SIG-M5 (cell line): Measurements from ENCODE around the gene ANTXR1.

Source experiments
- DNase-seq: peaks from one replicate; lab custom pipeline; 2025; lab: John Stamatoyannopoulos, UW

The ANTXR1 gene

DNA sequence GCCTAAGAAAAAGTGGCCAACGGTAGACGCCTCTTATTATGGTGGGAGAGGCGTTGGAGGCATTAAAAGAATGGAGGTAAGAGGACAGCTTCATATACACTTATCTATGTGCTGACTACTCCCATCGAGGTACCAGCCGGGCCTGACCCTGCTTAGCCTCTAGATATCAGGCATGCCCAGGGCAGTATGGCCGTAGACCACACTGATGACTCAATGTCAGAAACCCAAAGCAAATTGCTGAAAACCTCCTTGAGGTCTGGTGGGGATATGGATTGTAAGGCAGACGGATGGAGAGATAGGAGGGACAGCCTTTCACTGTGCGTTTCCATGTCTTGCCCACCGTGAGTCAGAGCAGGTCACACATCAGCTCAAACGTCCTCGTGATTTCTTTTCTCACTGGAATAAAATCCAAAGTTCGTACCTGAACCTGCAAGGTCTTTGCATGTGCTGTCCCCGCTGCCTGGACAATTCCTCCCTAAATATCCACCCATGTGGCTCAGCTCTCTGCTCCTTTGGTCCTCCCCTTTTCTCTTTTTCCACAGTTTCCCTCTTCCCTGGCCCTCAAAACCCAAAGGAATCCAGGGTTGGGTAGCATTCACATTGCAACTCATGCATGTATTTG is 168.9 kb downstream of the ANTXR1 start:
- DNase-seq: no peak

DNA sequence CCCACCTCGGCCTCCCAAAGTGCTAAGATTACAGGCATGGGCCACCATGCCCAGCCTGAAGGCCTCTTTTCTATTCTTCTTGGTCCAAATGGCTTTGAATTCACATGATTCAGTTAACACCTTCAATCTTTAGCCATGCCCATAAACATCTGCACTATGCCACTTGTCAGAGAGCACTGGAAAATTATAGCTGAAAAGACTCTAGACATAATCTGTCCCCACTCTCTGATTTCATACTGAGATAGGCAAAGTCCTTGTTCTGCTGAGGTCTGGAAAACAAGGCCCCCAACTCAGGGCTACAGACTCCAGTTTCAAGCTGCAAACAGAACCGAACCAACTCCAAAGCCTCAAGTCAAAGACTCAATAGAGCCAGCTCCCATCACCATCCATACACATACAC is 170.7 kb downstream of the ANTXR1 start:
- DNase-seq: no peak

DNA sequence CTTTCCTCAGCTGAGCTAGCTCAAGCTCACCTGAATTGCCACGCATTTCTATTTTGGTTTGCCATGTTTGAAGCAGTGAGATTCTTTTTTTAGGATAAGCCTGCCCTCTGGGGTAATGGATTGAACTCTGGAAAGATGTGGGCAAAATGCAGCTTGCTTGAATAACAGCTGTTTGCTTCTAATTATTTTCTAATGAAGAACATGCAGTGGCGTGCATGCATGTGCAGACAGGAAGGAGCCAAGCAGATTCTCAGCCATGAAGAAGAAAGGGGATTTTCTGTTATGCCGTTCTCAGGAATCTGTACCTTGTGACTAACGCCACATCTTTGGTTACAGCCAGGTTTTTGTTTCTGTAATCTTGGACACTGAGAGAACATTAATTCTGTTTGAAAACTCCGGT is 171.2 kb downstream of the ANTXR1 start:
- no peak for DNase-seq

DNA sequence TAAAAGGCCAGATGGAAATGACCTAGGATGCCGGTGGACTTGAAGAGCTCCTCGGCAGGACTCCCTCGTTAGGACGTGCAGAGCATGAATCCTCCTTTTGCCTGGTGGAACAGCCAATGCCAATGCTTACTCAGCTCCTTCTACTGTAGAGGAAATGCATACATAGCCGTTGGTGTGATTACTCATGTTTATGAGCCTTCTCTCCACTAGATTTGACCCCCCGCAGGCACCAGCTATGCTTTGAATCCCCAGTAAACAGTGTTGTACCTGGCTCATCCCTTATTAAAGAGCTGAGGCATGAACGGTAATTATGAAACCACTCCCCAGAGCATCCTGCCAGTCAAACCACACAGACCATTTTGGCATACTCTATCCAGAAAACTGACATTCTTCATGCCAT is 172.8 kb downstream of the ANTXR1 start:
- DNase-seq: no peak

DNA sequence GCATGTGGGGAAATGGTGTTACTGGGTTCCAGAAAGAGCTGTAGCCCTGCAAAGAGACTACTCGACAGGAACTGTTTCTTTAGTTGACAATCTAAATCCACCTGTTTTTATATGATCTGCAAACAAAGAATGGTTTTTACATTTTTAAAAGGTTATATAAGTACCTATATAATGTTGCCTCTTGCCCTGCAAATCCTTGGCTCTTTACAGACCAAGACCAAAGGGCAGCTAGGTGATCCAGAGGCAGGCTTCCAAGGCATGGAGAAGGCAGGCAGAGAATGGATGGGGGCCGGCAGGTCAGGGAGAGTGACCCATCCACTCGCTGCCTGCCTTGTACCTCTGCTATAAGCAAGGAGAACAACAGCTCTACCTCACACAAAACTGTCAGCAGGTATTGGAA is 173.6 kb downstream of the ANTXR1 start:
- no peak for DNase-seq

DNA sequence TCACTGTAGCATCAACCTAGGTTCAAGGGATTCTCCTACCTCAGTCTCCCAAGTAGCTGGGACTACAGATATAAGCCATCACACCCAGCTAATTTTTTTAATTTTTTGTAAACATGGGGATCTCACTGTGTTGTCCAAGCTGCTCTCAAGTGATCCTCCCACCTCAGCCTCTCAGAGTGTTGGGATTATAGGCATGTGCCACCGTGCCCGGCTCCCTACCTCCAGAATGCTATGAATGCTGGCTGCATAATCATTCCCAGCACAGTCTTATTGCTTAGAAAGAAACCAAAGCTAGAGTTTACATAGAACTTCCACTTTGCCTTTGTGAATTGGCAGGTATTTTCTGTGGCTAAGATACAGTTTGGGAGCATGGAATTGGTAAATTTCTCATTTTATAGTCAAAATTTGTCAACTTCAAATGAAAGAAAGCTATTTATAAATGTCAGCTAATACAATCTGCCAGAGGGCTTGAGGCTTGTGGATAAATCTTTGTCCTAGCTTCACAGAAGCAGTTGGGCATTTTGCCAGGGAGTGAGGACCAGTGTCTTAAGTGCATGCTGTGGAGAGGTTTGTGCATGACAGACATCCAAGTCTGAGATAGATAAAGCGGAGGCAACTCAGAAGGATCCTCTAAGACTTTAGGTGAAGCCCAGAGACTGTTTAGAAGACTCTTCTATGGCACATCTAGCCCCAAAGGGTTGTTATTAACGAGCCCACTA is 175.4 kb downstream of the ANTXR1 start:
- no peak for DNase-seq

DNA sequence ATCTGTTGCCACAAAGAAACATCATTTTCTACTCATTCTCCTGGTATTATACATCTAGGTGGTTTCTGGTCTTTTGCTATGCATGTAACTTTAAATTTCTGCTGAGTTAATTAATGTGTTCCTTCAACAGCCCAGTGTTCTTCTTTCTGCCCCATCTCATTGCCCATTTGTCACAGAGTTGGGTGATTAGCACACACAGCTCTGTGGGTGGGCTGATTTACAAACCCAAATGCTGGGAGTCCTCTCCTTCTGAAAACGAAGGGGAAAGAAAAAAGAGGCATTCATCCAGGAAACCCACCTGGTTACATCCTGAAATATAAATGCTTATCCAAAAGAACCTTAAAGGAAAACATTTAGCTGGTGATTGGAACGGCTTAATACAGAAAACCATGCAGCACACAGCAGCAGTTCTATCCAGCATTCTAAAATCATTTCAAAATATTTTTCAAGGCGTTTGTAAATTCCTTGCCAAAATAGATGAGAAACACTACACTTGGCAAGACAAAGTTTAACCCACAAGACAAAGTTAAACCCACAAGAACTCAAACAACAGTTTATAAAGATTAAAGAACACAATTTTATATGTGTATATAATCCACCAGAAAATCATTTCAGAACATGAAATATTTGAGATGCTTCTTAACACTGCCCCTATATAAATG is 177.9 kb downstream of the ANTXR1 start:
- no peak for DNase-seq

DNA sequence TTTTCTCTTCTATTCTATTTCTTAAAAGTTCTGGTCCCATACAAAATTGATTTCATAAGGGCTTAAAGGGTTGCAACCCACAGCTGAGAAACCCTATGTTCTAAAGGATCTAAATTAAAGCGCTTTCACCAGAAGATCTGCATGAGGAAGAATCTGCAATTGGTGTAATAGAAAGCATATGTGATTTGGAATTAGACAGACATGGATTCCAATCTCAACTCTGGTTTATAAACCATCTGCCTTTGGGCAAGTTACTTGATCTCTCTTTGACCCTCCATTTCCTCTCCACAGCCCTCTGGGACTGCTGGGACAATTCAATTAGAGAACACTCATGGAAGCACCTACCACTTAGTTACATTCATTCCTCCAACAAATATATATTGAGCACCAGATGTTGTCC is 178.7 kb downstream of the ANTXR1 start:
- no peak for DNase-seq

DNA sequence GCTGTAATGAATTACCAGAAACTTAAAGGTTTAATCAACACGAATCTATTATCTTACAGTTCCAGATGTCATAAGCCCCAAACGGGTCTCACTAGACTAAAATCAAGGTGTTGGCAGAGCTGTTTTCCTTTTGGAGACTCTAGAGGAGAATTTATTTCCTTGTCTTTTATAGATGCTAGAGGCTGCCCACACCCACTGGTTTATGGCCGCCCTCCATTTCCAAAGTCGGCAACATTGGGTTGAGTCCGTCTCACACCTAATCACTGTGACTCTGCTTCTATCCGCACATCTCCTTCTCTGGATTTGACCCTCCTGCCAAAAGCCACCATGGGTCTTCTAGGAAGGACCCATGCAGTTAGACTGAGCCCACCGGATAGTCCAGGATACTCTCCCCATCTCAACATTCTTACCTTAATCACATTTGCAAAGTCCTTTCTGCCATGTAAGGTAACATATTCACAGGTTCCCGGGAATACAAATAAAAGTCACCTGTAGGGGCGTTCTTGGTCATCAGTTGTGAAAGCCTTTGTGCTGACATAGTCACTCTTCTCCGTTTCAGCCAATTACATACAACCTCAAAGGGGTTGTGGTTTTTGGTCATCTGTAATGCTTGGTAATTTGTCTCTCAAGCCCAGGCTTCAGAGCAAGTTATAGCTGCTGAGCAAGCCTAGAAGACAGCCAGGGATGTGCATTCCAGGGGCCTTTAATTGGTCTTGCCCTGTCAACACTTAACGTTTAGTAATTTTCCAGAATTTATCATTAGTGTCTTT is 179.4 kb downstream of the ANTXR1 start:
- no peak for DNase-seq

DNA sequence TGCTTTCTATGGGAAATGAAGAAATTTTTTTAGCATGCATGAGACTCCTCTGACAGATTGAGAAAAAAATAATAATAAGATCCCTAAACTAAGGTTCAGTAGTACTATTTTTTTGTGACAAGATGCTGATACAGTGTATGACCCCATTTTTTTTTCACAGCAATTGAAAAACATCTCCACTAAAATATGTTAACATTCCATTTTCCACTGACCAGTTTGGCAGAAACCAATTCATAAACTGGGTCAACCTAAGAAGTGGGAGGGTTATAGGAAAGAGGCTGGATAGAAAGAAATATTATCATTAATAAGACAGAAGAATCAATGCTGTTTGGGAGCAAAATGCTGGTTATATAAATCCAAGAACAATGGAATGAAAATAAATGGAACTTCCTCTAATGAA is 182.7 kb downstream of the ANTXR1 start:
- DNase-seq: no peak

DNA sequence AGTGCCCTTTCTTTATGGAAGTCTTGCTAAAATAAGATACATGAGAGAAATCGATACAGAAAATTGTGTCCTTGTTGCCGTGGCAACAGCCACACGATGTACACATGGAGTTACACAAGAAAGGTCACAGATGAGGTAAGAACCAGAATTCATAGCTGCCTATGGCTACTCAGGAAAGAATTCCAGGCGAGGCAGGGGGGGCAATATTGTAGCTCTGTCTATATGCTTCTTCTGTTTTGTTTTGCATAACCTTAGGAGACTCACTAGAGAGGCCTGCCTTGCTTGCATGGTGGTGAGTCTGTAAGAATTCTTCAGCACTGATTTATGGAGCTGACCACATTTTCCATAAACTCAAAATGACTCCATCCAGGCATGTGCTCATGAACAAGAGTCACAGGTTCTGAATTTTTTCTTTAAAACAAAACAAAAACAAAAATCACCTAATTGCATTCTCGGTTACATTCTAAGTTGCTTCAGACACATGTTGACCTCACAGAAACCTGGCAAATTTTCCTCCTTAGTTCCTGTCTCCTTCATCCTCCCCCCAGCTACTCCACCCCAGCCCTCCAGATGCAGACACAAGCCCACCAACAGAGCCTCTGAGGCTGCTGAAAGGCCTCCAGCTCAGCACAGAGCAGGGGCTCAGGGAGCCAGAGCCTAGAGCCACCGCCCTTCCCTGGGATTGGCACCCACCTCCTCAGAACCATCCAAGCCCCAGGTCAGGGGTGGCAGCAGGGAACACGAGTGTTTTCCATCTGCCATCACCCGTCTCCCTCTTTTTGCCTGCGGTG is 183.5 kb downstream of the ANTXR1 start:
- DNase-seq: no peak

DNA sequence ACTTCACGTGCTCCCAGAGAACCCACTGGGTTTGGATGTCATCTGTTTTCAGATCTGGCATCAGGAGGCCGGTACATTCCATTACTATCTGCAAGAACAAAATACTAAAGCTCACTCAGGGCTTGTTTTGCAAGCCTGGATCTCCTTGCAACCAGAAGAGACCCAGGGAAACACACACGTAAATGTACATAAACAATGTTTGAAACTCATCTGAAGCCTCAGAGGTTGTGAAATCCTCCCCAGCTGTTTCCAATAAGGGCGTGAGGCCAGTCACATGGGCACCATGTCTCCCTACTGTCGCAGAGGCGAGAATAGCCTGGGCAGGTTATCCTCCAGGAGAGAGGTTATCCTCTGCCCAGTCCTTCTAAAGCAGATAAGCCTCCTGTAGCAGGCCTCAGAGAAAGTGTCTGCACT is 187.1 kb downstream of the ANTXR1 start:
- DNase-seq: no peak

DNA sequence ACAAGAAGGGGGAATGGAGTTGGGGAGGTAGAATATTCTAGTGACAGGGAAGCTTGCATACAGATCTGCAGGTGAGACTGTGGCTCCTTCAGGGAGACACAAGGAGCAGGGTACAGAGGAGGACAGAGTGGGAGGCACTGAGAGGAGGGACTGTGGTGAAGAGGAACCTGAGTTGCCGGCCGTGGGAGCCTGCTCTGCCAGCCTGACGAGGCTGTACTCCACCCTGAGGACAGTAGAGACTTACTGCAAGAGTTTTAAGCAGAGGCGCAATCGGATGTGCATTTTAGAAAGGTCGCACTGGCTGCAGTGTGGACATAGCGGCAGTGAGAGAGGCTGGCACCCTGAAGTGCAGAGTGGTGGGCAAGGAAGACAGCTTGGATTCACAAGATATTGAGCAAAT is 188.3 kb downstream of the ANTXR1 start:
- DNase-seq: no peak

DNA sequence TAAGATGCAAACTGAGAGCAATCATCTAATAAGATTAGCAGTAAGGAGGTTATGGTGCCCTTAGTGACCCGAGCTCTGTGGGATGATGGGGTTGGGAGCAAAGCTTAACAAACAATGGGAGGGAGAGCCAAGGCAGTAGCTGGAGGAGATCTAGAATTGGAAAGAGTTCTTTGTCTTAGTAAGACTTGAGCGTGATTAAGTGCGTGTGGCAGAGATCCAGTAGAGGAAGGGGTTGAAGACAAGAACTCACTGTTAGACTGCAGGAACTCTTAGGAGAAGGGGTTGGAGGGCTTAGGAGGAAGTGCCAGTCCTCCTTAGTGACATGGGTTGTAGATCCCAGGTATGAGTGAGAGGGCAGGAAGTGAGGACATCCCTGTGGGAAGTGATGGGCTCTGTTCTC is 189.3 kb downstream of the ANTXR1 start:
- no peak for DNase-seq

DNA sequence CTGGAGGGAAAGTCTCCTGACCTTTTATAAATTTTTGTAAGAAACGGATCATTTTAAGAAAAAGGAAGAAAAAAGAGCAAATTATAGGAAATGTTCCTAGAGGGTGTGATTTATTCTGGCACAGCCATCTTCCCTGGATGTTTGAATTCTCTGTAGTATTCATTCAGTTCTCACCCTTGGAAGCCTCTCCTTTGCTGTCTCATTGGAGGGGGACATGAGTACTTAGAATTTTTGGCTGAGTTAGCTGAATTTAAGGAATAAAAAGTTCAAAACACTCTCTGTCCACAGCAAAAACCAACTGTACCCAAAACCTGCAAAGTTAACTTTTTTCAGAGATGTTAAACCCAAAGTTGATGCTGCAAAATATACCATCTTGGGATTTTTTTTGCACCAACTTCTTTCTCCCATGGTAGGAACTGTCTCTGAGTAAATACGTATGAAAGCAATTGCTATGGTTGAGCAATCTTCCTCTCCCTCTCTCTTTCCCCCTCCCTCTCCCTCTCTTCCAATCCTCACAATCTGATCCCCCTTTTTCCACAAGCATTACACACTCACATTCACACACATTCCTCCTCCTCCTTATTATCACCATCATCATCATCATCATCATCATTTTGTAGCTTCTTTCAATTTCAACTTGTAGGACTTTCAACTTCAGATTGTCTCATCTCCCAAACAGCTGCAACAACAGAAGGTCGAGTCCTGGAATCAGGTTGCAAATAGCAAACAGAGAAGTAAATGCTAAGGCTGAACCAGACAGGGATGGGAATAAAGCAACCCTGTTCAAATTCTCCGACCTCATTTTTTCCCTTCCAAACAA is 190.4 kb downstream of the ANTXR1 start:
- DNase-seq: no peak

DNA sequence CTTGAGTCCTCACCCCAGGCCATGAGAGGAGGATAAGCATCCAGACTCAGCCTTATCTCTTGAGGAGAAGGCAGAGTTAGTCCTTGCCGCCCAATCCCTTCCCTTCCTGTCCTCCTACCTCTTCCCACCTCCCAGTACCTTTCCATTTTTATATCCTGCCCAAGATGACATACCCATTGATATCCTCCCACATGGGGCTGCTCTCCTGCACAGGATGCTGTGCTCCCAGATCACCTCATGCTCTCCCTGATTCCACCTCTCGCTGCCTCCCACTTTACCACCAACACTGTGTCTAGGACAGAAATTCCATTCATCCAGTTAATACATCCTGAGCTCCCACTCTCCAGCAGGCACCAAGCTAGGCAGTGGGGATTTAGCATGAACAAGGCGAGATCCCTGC is 191.7 kb downstream of the ANTXR1 start:
- DNase-seq: no peak

DNA sequence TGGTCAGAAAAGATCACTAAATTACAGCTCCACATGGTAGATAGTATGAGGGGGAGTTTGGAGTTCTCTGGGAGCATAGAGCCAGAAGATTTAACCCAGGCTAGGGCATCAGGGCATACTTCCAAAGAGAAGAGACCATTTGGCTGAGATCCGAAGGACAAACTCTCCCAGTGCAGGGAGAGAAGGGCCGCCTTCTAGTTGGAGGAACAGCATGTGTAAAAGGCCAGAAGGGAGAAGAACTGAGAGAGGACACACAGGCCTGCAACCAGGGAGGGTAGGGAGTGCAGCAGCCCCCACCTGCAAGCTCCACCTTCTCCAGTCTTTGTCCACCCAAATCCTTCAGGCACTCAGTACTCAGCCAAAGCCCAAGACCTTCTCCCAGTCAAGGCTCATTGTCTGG is 192.1 kb downstream of the ANTXR1 start:
- no peak for DNase-seq

DNA sequence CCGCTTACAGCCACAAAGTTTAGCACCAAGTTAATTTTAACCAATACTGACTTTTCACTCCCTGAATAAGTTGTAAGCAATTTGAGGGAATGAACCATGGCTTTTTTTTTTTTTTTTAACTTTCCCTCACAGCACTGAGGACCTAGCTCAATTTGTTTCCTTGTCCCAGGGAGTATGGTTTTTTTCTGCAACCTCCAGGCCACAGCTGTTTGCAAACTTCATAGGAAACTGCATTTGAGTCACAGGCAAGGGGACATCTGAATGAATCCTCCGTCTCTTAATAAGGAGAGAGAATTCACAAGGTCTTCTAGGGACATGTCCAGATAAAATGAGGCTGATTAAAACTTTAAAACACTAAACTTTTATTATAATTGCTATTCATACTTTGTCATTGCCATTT is 192.5 kb downstream of the ANTXR1 start:
- DNase-seq: no peak

DNA sequence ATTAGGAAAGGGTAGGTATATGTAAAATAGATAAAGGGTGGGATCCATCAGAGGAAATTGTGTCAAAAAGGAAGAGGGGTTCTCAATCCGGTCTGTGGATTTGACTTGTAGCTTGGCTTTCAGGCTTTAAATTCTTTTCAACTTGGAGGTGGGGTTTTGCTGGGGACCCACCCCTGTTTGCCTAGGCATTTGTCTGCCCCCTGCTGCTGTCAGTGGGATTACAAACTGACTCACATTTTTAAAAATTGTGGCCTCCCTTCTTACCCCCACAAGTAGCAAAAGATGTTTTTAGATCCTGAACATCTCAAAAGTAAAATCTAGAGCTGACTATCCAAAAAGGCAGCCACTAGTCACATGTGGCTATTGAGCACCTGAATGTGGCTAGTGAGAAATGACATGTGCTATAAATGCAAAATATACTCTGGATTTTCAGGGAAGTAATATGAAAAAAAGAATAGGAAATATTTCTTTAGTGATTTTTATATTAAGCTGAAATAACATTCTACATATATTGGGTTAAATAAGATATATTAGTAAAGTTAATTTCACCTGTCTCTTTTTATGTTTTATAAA is 195.1 kb downstream of the ANTXR1 start:
- no peak for DNase-seq

DNA sequence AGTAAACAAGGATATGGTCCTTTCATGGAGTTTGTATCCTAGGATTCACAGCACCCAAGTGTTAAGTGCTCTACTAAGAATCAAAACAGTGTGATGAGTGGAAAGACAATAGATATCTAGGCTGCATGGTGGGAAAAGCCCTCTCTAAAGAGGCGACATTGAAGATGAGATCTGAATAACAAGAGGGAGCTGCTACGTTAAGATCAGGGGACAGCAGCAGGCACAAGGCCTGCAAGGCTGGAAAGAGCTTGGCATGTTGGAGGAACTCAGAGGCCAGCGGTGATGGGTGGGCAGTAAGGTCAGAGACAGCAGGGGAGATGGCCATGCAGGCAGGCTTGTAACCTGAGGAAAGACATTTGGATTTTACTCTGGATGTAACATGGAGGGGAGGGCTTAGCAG is 196.5 kb downstream of the ANTXR1 start:
- no peak for DNase-seq

DNA sequence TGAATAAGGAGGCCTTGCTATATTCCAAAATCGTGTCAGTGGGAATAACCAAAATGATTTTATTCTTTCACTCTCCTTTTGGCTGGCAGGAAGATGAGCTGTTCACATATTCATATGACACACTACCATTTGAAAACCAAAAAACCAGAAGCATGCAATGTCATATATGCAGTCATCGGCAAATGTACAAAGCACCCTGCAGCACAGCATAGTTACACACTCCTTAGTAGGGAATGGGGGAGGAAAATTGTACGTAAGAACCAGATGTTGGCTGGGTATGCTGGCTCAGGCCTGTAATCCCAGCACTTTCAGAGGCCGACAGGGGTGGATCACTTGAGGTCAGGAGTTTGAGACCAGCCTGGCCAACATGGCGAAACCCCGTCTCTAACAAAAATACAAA is 197.4 kb downstream of the ANTXR1 start:
- no peak for DNase-seq
